ENCODE data around the gene KCMF1. TPM values are rescaled to one million over a fixed set of nuclear protein-coding genes. Genes with fewer than 3 reads are reported as not detected.

Gene KCMF1
- total and polyA plus RNA-seq, 4 donors, result 10.5 to 45.4 (median 23.1) TPM

- Histone ChIP-seq H3K4me3 (ENCODE audit: low read depth in 1 of 3, low read length in 3 of 3) (no peak overlapping the region), H3K9ac (ENCODE audit: low read depth in 1 of 2, low read length in 2 of 2) (no peak overlapping the region), H3K4me1 (ENCODE audit: control insufficient read depth in 4 of 4, insufficient read depth in 4 of 4, low read length in 3 of 4) (no peaks in the 10 kb centered on the region), H3K9me3 (ENCODE audit: control insufficient read depth in 4 of 4, low read length in 3 of 4) (no peaks in the 10 kb centered on the region), H3K27me3 (ENCODE audit: control insufficient read depth in 4 of 4, insufficient read depth in 4 of 4, low read length in 3 of 4) (no peaks in the 10 kb centered on the region), H3K36me3 (ENCODE audit: control insufficient read depth in 4 of 4, insufficient read depth in 3 of 4, low read depth in 1 of 4, low read length in 3 of 4) (no peaks in the 10 kb centered on the region), H3K27ac (ENCODE audit: low read depth in 1 of 2, low read length in 2 of 2) (no peak overlapping the region)
- 94% methylated on average over 5 of the region's 5 CpGs for WGBS
- no peak for DNase-seq (ENCODE audit: low spot score)
- TF ChIP-seq CTCF (IDR thresholded peaks at IDR 0.05; ENCODE audit: low read depth, low read length, missing input control) (no peak), FOXA1 (IDR thresholded peaks at IDR 0.05) (no peak), GABPA (IDR thresholded peaks at IDR 0.05 in 1 of 2, conservative IDR thresholded peaks at IDR 0.05 in 1 of 2) (no peak), JUND (IDR thresholded peaks at IDR 0.05) (no peak), TAF1 (conservative IDR thresholded peaks at IDR 0.05) (no peak), SP1 (IDR thresholded peaks at IDR 0.05) (no peak), HNF4G (IDR thresholded peaks at IDR 0.05) (no peak), EGR1 (IDR thresholded peaks at IDR 0.05; ENCODE audit: low read depth in 2 of 2) (no peak), NR2F2 (IDR thresholded peaks at IDR 0.05) (no peak), FOXA2 (IDR thresholded peaks at IDR 0.05) (no peak)
- TF ChIP-seq, protein P1, sequence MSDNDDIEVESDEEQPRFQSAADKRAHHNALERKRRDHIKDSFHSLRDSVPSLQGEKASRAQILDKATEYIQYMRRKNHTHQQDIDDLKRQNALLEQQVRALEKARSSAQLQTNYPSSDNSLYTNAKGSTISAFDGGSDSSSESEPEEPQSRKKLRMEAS (IDR thresholded peaks at IDR 0.05), result no peak
- TF ChIP-seq, protein P2, sequence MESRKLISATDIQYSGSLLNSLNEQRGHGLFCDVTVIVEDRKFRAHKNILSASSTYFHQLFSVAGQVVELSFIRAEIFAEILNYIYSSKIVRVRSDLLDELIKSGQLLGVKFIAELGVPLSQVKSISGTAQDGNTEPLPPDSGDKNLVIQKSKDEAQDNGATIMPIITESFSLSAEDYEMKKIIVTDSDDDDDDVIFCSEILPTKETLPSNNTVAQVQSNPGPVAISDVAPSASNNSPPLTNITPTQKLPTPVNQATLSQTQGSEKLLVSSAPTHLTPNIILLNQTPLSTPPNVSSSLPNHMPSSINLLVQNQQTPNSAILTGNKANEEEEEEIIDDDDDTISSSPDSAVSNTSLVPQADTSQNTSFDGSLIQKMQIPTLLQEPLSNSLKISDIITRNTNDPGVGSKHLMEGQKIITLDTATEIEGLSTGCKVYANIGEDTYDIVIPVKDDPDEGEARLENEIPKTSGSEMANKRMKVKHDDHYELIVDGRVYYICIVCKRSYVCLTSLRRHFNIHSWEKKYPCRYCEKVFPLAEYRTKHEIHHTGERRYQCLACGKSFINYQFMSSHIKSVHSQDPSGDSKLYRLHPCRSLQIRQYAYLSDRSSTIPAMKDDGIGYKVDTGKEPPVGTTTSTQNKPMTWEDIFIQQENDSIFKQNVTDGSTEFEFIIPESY (IDR thresholded peaks at IDR 0.05), result no peak
Observed at GRCh38 chr2:85077859-85078419, 107.0 kb downstream of the KCMF1 start.

DNA sequence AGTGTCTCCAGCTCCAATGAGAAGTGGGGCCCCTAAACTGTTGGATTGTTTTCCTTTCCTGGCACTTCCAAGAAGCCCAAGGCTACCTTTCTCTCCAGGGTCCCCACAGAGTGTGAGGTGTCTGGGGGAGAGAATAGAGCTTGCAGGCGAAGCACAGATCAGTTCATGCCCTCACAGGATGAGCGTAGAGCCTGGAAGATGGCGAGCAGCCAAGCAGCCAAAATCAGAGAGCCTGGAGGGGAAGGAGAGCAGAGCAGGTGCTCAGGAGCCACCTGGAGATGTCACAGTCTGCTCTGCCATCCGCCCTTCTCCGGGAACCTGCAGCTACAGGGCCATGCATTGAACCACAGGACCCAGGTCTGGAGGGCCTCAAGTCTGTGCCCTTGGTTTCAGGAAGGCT lies 107.6 kb downstream of the KCMF1 start:
- Histone ChIP-seq H3K27me3 (ENCODE audit: control insufficient read depth in 4 of 4, insufficient read depth in 4 of 4, low read length in 3 of 4) (no peaks in the 10 kb centered on the region), H3K4me1 (ENCODE audit: control insufficient read depth in 4 of 4, insufficient read depth in 4 of 4, low read length in 3 of 4) (no peaks in the 10 kb centered on the region), H3K36me3 (ENCODE audit: control insufficient read depth in 4 of 4, insufficient read depth in 3 of 4, low read depth in 1 of 4, low read length in 3 of 4) (no peaks in the 10 kb centered on the region), H3K4me3 (ENCODE audit: low read depth in 1 of 3, low read length in 3 of 3) (no peak overlapping the region), H3K27ac (ENCODE audit: low read depth in 1 of 2, low read length in 2 of 2) (no peak overlapping the region), H3K9ac (ENCODE audit: low read depth in 1 of 2, low read length in 2 of 2) (no peak overlapping the region), H3K9me3 (ENCODE audit: control insufficient read depth in 4 of 4, low read length in 3 of 4) (no peaks in the 10 kb centered on the region)
- DNase-seq (ENCODE audit: low spot score), result no peak
- 93% methylated on average over 5 of the region's 5 CpGs for WGBS
- TF ChIP-seq RXRA (IDR thresholded peaks at IDR 0.05), result no peak
- TF ChIP-seq NR2F2 (IDR thresholded peaks at IDR 0.05), result no peak
- TF ChIP-seq, protein P2 (IDR thresholded peaks at IDR 0.05), result no peak
- no peak for TF ChIP-seq CTCF (IDR thresholded peaks at IDR 0.05; ENCODE audit: low read depth, low read length, missing input control)
- TF ChIP-seq, protein P3, sequence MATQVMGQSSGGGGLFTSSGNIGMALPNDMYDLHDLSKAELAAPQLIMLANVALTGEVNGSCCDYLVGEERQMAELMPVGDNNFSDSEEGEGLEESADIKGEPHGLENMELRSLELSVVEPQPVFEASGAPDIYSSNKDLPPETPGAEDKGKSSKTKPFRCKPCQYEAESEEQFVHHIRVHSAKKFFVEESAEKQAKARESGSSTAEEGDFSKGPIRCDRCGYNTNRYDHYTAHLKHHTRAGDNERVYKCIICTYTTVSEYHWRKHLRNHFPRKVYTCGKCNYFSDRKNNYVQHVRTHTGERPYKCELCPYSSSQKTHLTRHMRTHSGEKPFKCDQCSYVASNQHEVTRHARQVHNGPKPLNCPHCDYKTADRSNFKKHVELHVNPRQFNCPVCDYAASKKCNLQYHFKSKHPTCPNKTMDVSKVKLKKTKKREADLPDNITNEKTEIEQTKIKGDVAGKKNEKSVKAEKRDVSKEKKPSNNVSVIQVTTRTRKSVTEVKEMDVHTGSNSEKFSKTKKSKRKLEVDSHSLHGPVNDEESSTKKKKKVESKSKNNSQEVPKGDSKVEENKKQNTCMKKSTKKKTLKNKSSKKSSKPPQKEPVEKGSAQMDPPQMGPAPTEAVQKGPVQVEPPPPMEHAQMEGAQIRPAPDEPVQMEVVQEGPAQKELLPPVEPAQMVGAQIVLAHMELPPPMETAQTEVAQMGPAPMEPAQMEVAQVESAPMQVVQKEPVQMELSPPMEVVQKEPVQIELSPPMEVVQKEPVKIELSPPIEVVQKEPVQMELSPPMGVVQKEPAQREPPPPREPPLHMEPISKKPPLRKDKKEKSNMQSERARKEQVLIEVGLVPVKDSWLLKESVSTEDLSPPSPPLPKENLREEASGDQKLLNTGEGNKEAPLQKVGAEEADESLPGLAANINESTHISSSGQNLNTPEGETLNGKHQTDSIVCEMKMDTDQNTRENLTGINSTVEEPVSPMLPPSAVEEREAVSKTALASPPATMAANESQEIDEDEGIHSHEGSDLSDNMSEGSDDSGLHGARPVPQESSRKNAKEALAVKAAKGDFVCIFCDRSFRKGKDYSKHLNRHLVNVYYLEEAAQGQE (IDR thresholded peaks at IDR 0.05), result no peak
- TF ChIP-seq, protein P1 (IDR thresholded peaks at IDR 0.05), result no peak
- no peak for TF ChIP-seq EGR1 (IDR thresholded peaks at IDR 0.05; ENCODE audit: low read depth in 2 of 2)
- TF ChIP-seq HNF4A (conservative IDR thresholded peaks at IDR 0.05), result no peak
- TF ChIP-seq ATF3 (IDR thresholded peaks at IDR 0.05), result no peak
- TF ChIP-seq YY1 (IDR thresholded peaks at IDR 0.05), result no peak
- TF ChIP-seq JUND (IDR thresholded peaks at IDR 0.05), result no peak
- no peak for TF ChIP-seq SP1 (IDR thresholded peaks at IDR 0.05)
- no peak for TF ChIP-seq FOXA2 (IDR thresholded peaks at IDR 0.05)
- TF ChIP-seq RAD21 (IDR thresholded peaks at IDR 0.05), result no peak
- TF ChIP-seq TAF1 (conservative IDR thresholded peaks at IDR 0.05), result no peak
- no peak for TF ChIP-seq GABPA (IDR thresholded peaks at IDR 0.05 in 1 of 2, conservative IDR thresholded peaks at IDR 0.05 in 1 of 2)
- no peak for TF ChIP-seq FOXA1 (IDR thresholded peaks at IDR 0.05)
- TF ChIP-seq HNF4G (IDR thresholded peaks at IDR 0.05), result no peak
